ENCODE measurements around the gene PPP4R1.
"Not testable (repeated sequence)": the region's sequence is repeated elsewhere in the genome, so short reads cannot be mapped to it uniquely, and the experiment has no call there.

The PPP4R1 gene

GRCh38 chr18:9614401-9615279 lies at the start of gene PPP4R1:
Gene PPP4R1 (minus strand): TSS chr18:9614559. CDS start chr18:9614484, 75 bp downstream.
- no peak for DNase-seq

GRCh38 chr18:9663377-9663776 lies 49.0 kb upstream of the PPP4R1 start:
- DNase-seq, result no peak

- DNase-seq, result no peak
Measured at GRCh38 chr18:9661564-9661963, 47.2 kb upstream of the PPP4R1 start.

DNA sequence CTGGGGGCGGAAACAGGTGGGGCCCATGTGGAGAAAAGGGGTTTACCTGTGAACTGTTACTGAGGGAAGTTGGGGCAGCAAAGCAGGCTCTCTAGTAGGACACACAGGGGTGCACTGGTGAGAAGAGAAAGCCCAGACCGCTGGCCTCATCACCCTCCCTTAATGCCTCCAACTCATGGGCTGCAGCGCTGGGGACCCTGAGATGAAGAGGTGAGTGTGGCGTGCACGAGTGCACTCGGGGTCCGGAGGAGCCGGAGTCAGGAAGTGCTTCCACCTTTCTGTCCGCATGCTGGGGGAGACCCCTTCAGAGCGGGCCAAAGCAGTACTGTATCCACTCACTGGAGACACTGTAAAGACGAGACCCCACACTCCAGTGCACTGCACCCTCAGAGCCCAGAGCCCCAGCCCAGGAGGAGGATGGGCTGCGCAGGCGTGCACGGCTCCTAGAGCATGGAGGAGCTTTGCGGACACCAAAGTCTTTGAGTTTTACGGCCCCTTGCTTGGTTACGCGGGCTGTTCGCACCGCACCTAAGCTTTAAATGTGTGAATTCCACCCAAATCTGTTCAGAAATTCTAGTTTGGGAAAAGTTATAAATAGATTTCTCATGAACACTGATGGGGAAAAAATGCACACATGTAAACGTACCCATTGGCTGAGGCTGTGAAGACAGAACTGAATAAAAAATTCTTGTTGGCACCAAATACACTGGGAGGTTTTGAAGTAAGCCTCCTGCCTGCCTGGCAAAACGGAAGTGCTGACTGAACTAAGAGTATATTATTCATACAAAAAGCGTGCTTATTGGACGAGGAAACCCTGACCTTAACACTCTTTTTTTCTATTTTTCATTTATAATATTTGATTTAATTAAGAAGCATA lies 45.4 kb upstream of the PPP4R1 start:
- no peak for DNase-seq

GRCh38 chr18:9658087-9658641 lies 43.8 kb upstream of the PPP4R1 start:
- no peak for DNase-seq

DNA sequence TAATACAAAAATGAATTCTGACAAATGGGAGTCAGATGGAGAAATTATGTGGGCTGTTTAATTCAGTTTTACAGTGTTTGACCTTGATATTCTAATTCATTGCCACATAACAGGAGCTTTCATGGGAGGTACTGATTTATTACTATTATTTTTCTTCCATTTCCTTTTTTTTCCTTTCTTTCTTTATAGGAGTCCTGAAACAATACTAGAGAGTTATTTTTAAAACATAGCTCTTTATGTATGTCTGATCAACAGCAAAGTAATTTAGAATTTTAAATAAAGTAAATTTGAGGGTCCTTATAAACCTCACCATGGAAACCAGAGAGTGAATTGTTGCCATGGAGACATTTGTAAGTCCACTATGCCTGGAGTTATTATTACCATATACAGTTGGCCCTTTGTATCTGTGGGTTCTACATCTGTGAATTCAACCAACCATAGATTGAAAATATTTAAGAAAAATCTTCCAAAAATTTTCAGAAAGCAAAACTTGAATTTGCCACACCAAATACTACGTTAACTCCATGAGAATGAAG lies 40.9 kb upstream of the PPP4R1 start:
- no peak for DNase-seq

- no peak for DNase-seq
Measured at GRCh38 chr18:9653390-9653789, 39.0 kb upstream of the PPP4R1 start.

DNA sequence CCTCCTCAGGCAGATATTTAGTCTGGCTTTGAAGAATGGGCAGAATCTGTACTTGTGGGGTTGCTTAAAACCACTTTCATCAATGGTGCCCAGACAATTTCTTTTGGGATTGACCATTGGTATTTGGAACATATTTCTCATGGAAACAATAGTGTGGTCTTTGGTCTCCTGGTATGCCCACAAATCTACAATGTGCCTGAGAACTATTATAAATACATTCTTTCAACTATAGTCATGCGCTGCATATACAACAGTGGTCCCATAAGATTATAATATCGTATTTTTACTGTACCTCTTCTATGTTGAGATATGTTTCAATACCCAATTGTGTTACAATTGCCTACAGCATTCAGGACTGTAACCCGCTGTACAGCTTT lies 34.8 kb upstream of the PPP4R1 start:
- DNase-seq, result no peak

DNA sequence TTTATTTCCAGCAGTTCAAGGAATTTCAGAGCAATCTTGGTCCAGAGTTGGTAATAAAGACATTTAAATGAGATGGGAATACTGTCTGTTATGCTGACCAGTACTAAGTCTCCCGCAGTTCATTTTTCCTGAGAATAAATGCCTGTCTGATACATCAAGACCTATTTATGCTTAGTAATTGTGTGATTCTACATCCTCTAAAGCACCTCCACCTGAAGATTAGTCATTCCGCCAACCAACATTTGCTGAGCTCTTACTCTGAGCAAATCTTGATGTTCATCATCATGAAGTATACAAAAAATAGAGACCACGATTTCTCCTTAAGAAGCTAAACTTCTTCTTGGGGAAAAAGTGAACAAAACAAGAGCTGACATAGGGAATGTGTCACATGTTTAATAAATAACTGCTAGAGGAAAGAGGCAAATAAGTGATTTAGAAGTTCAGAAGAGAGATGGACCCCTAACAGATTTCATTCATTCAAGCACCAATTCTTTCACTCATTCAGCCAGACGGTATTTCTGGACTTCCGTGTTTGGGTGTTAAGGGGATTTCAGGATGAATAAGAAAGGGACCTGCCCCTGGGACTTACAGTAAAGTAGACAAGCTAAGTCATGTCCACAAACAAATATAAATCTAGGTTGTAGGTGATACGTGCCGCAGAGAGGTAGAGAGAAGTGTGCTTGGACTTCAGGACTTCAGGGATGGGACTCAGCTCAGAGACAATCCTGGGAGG lies 34.2 kb upstream of the PPP4R1 start:
- DNase-seq, result no peak

- no peak for DNase-seq
Measured at GRCh38 chr18:9647496-9648323, 33.4 kb upstream of the PPP4R1 start.

DNA sequence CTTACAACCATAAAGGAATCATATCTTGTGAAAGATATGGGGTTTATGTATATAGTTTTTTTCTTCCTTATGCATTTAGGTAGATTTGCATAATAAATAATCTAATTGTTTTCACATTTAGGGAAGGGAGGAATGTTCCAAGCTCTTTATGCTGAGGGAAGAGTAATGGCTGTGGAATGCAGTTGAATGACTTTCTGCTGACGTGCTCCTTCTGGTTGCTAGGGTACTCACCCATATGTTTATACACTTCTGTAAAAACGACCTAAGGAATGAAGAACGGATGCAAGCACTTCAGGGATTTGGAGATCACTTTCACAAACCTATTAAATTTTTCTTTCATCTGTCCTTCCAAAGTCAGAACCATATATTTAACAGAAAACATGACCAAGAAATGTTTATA lies 29.2 kb upstream of the PPP4R1 start:
- DNase-seq, result no peak

DNA sequence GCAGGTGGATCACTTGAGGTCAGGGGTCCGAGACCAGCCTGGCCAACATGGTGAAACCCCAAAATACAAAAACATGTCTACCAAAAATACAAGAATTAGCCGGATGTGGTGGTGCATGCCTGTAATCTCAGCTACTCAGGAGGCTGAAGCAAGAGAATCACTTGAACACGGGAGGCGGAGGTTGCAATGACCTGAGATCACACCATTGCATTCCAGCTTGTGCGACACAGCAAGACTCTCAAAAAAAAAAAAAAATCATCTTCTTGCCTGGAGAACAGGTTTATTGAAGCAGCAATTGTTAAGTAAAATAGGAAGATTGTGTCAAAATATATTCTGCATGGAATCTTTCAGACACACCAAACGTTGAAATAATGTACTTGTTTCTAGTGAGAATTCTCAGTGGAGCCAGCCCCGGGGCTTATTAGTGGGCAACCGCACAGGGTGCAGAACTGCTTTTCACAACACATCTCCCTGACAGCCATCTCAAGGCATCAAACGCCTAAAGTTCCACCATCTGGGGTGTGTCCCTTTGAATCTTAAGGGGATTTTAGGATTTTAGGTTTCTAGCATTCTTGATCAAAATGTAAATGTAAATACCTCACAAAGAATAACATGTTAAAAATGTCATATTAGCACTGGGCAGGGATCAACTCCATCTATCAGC lies 28.6 kb upstream of the PPP4R1 start:
- no peak for DNase-seq

- DNase-seq, result not testable (repeated sequence)
Measured at GRCh38 chr18:9641081-9641480, 26.7 kb upstream of the PPP4R1 start.

- DNase-seq, result no peak
Measured at GRCh38 chr18:9638886-9639285, 24.5 kb upstream of the PPP4R1 start.

- no peak for DNase-seq
Measured at GRCh38 chr18:9637036-9637767, 22.8 kb upstream of the PPP4R1 start.

- DNase-seq, result no peak
Measured at GRCh38 chr18:9634856-9635255, 20.5 kb upstream of the PPP4R1 start.

DNA sequence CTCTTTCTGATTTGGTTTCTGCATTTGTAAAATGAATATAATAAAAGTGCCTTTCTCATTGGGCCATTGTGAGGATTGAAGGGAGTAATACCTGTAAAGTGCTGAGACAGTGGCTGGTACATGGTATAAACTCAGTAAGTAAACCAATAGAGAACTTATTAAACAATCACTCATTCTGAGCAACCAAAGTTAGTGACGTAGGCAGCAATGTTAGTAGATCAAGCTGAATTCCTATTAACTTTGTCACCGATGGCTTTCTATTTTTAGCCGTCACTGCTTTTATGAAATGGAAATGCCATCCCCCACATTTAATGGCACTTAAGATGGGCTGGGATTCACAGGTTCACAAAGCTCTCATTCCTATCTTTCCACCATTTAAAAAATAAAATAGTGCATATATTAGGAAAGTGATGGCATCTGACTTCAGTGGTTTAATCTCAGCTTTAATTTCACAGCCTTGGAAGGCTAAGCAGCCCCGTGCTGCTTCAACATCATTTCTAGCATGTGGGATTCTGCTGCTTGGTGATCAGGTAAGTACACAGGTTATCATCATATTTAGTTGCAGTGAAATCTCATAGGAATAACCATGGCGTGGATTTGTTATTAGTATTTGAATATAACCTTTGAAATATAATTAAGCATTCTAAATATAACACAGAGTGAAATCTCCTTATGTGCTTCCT lies 17.6 kb upstream of the PPP4R1 start:
- no peak for DNase-seq

GRCh38 chr18:9630444-9630843 lies 16.1 kb upstream of the PPP4R1 start:
- no peak for DNase-seq

GRCh38 chr18:9629709-9630108 lies 15.3 kb upstream of the PPP4R1 start:
- no peak for DNase-seq

- no peak for DNase-seq
Measured at GRCh38 chr18:9628984-9629383, 14.6 kb upstream of the PPP4R1 start.

Data from GOT3 (cell line).